HG03066 (cell line): ENCODE data around the gene SMIM22.

Experiments
- ATAC-seq: cut with Tn5 transposase; IDR thresholded peaks from one replicate; pipeline ENCODE4 v1.9.1; 2021; ENCODE audit warnings: low read depth; ENCODE audit not compliant: unreplicated experiment

The SMIM22 gene

DNA sequence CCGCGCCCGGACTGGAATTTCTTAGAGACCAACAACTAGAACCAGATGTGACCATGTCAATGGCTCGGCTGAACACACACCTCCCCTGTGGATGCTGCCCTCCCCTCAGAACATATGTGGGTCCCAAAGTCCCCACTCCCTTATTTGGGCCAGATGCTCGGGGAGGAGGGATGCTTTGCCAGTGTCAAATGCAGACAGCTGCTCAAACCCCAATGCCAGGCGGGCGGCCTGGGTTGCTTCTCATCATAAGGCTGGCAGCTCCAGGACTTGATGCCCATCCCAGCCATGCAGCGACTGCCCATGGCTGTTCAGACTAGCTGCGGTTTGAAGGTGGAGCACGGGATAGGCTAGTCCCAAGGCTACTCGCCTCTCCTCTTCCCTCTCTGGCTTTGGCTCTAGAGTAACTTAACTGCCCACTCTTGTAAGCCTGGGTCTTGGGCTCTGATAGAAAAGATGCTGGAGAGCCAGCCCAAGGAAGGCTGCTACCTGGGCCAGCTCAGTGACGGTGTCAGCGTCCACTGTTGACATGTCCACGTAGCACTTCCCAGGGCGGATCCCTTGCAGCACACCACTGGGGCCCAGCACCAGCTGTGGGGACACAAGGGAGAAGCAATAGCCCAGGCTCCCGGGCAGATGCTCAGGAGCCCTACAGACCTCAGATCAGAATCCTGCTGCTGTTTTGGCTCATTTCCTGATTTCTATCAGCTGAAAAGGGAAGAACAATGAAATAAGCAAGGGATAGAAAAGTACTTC lies 18.3 kb downstream of the SMIM22 start:
- no peak for ATAC-seq

GRCh38 chr16:4814046-4814445 lies 18.9 kb downstream of the SMIM22 start:
- no peak for ATAC-seq

- ATAC-seq: no peak
Observed at GRCh38 chr16:4814542-4815173, 19.5 kb downstream of the SMIM22 start.

- ATAC-seq: no peak
Observed at GRCh38 chr16:4820652-4821051, 25.5 kb downstream of the SMIM22 start.

DNA sequence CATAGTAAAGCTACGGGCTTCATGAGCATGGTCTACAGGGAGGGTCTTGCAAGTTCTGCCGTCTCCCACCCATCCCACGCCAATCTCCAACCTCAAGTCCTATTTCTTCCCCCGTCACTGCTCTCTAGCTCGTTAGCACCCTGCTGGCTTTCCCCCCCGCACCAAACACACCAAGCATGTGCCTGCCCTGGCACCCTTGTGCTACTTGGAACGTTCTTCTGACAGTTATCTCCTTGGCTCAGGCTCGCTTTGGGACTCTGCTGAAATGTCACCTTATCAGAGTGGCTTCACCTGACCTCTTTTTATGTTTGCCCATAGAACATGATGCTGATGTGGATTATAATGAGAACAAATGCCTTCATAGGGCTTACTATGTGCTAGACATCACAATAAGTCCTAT lies 30.0 kb downstream of the SMIM22 start:
- ATAC-seq: no peak

DNA sequence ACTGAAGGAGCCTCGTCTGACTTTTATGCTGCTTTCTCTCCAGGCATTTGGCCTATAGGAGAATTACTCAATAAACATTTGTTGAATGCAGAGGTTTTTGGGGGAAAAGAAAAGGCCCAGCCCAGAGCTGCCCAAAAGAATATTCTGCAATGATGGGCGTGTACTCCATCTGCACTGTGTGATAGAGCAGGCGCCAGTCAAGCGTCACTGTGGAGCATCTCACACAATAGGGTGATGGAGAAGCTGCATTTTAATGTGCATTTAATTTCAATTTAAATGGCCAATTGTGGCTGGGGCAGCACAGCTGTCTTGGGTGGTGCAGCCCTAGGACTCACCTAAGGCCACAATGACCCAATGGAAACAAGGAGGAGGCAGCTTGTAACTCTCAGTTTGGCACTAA lies 31.4 kb downstream of the SMIM22 start:
- ATAC-seq: no peak

GRCh38 chr16:4826980-4827379 lies 31.8 kb downstream of the SMIM22 start:
- ATAC-seq: no peak

GRCh38 chr16:4828567-4829321 lies 33.6 kb downstream of the SMIM22 start:
- no peak for ATAC-seq

DNA sequence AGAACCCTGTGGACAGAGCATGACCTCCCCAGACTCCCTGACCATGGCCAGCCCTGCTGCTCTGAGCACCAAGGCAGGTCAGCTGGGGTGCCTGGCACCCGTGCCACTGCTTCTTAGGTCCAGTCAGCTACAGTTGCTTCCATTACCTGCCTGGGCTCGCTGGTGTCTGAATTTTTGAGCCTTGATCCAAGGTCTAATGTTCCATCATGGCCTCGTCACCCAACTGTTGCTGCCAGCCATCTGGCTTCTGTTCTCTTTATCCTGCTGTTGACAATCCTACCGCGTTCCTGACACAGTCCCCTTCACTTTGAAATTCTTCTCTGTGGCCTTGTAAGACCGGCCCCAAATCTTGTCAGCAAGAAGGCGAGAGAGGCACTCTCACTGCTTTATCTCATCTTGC lies 35.2 kb downstream of the SMIM22 start:
- ATAC-seq: no peak

DNA sequence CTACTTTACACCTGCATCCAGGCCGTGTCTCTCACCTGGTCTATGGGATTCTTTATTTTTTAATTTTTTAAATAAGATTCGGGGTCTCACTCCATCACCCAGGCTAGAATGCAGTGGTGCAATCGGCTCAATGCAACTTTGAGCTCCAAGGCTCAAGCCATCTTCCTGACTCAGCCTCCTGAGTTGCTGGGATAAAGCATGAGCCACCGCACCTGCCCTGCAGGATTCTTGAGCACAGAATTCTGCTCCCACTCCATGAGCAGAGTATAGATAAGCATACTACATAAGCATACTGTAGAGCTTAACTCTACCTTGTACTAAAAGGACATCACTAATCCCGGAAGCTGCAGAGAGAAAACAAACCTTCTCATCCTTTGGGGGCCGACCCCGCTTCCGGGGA lies 36.4 kb downstream of the SMIM22 start:
- no peak for ATAC-seq

GRCh38 chr16:4832698-4833343 lies 37.7 kb downstream of the SMIM22 start:
- no peak for ATAC-seq

DNA sequence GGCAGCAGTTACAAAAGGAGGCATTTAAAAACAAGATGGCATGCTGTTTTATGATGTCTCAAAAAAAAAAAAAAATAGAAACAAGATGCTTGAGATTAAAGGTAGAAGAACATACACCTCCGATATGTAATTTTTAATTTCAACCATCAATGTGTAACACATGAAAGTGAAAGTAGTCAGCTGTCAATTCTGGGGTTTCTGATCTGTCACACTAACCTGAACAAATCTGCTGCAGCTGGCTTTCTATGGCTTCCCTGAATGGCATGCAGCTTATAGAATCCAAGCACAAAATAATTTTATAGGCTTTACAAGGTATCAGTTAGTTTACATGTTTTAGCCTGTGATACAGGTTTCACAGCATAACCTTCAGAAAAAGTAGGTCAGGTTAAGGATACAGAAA lies 38.4 kb downstream of the SMIM22 start:
- ATAC-seq: no peak

- no peak for ATAC-seq
Observed at GRCh38 chr16:4836727-4837126, 41.6 kb downstream of the SMIM22 start.

GRCh38 chr16:4837733-4838501 lies 42.7 kb downstream of the SMIM22 start:
- ATAC-seq: no peak

DNA sequence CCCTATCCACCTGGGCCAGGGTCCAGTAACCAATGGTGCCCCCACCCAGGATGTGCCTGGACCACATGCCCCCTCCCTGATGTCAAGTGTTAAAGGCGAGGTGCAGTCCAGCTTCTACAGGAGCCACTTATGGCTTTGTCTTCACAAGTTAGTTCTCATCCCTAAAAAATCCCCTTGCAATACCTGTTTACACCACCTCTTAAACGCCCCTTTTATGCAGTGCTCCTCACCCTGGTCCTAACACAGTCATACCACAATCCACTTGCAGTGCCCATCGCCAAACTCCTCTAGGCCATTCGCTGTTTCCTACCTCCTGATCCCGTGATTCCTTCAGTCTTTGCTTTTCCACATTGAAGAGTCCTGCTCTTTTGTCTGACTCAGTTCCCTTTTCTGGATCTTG lies 44.8 kb downstream of the SMIM22 start:
- ATAC-seq: no peak

DNA sequence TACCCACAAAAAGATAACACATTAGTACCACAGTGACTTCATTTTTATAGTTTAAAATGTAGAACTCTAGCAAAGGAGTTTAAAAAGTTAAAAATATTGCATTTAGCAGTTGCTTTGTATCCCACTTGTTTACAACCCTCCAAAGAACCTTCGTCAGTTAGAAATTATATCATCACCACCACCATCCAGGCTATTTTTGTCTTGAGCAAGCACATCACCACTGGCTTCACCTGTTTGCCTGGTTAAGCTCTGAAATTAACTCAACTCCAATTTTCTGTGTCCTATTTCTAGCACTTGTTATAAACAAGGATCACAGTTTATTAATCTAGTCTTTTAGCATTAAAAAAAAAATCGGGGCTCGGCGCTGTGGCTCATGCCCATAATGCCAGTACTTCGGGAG lies 45.8 kb downstream of the SMIM22 start:
- ATAC-seq: no peak
